Activated B cell treated with CpG ODN at 0.5 μM for 24 hours (primary cell): ENCODE results near the gene CLCNKB. TPM values are rescaled to one million over a fixed set of nuclear protein-coding genes. Genes with fewer than 3 reads are reported as not detected.

ENCODE experiments used
- ATAC-seq: fragments of 200-7000 bp; cut with Tn5 transposase; one replicate; pipeline ENCODE4 v1.10.0; 2021; ENCODE audit warnings: low read depth, mild to moderate bottlenecking, moderate library complexity
- CTCF ChIA-PET: fragments of 350-600 bp; sonication (Branson Sonifier 250); formaldehyde crosslinking; loops from one replicate; lab custom pipeline; 2021; ENCODE audit warnings: antibody characterized with exemption; lab: Charles Lee
- POLR2A ChIA-PET: fragments of 350-600 bp; sonication (Branson Sonifier 250); formaldehyde crosslinking; loops from one replicate; lab custom pipeline; 2021; ENCODE audit warnings: antibody characterized with exemption; lab: Charles Lee
- DNase-seq: peaks from one replicate; pipeline ENCODE4 v3.0.0; 2022
- H3K27ac Mint-ChIP-seq: one replicate; pipeline ENCODE4 v1.8.0; 2020; ENCODE audit warnings: mixed read lengths
- H3K27me3 Mint-ChIP-seq: one replicate; pipeline ENCODE4 v1.8.0; 2021; ENCODE audit warnings: mixed read lengths
- H3K36me3 Mint-ChIP-seq: one replicate; pipeline ENCODE4 v1.8.0; 2021; ENCODE audit warnings: low read depth, mixed read lengths
- H3K4me1 Mint-ChIP-seq: one replicate; pipeline ENCODE4 v1.8.0; 2021; ENCODE audit warnings: mixed read lengths
- H3K4me3 Mint-ChIP-seq: one replicate; pipeline ENCODE4 v1.8.0; 2020; ENCODE audit warnings: mild to moderate bottlenecking, mixed read lengths
- H3K9me3 Mint-ChIP-seq: one replicate; pipeline ENCODE4 v1.8.0; 2020; ENCODE audit warnings: mixed read lengths
- CTCF ChIP-seq: fragments of 200-600 bp; IDR thresholded peaks from one replicate; pipeline ENCODE4 v1.8.0; 2022; ENCODE audit warnings: antibody characterized with exemption, mild to moderate bottlenecking
- intact Hi-C: fragments of 100-400 bp; cut with micrococcal nuclease; formaldehyde crosslinking; loops from one replicate; pipeline ENCODE4 v1.15.1; 2024
- total RNA-seq: library from RNA; stranded (reverse); gene quantifications from 2 replicates; pipeline ENCODE4 v1.2.3, GENCODE V29; 2022

The CLCNKB gene
- not detected in 2 replicates for total RNA-seq

- no peak for TF ChIP-seq CTCF
- ATAC-seq = no peak
- no peak within 1 kb of the TSS for H3K27ac Mint-ChIP-seq
- no peak for DNase-seq
- peaks cover 10% of the 10 kb centered on the region for H3K27me3 Mint-ChIP-seq
- H3K4me3 Mint-ChIP-seq = no peak within 1 kb of the TSS
- peaks cover 2% of the 10 kb centered on the region for H3K4me1 Mint-ChIP-seq
- CTCF ChIA-PET = no interaction called here
- intact Hi-C loops = loop anchor here (1.0 kb wide), 1 partner anchor 22 kb away; no protein-coding TSS in a partner anchor
- POLR2A ChIA-PET = no interaction called here
- no peaks in the 10 kb centered on the region for H3K36me3 Mint-ChIP-seq
- H3K9me3 Mint-ChIP-seq = no peaks in the 10 kb centered on the region
Measured at GRCh38 chr1:16043521-16043920, at the start of gene CLCNKB. Gene CLCNKB, plus strand, starts transcription at chr1:16043782. Its CDS starts 711 bp downstream, at chr1:16044493.

GRCh38 chr1:15994081-15994480, 49.5 kb upstream of the CLCNKB start:
- intact Hi-C loops = loop anchor here (1.0 to 5.0 kb wide), 5 partner anchors 28 to 202 kb away; no protein-coding TSS in a partner anchor
- Mint-ChIP-seq H3K4me3 (no peak overlapping the region), H3K27me3 (no peaks in the 10 kb centered on the region), H3K9me3 (no peaks in the 10 kb centered on the region), H3K27ac (no peak overlapping the region), H3K4me1 (no peaks in the 10 kb centered on the region), H3K36me3 (no peaks in the 10 kb centered on the region)
- no peak for ATAC-seq
- POLR2A ChIA-PET = interaction anchor here (1.0 kb wide), 1 partner anchor 28 kb away, joined by 3 read pairs; no protein-coding TSS in a partner anchor
- TF ChIP-seq CTCF = no peak
- CTCF ChIA-PET = interaction anchor here (1.1 to 2.5 kb wide), 3 partner anchors 18 to 191 kb away, joined by 4 to 18 read pairs (median 4); partner anchors contain the start of gene ZBTB17
- no peak for DNase-seq

GRCh38 chr1:15994590-15995351, 48.8 kb upstream of the CLCNKB start:
- H3K27ac Mint-ChIP-seq = no peak overlapping the region

GRCh38 chr1:15997076-15997585, 46.5 kb upstream of the CLCNKB start:
- no peaks in the 10 kb centered on the region for H3K27me3 Mint-ChIP-seq
- ChIA-PET POLR2A (interaction anchor here (0.8 kb wide), 1 partner anchor 31 kb away, joined by 4 read pairs; no protein-coding TSS in a partner anchor), CTCF (interaction anchor here (1.1 kb wide), 1 partner anchor 182 kb away, joined by 4 read pairs; no protein-coding TSS in a partner anchor)
- H3K36me3 Mint-ChIP-seq = no peaks in the 10 kb centered on the region
- no peaks in the 10 kb centered on the region for H3K9me3 Mint-ChIP-seq
- no peak for TF ChIP-seq CTCF
- H3K27ac Mint-ChIP-seq = no peak overlapping the region
- no peak for DNase-seq
- H3K4me3 Mint-ChIP-seq = no peak overlapping the region
- no peak for ATAC-seq
- H3K4me1 Mint-ChIP-seq = no peaks in the 10 kb centered on the region
- intact Hi-C loops = no loop called here

More at GRCh38 chr1:15994590-15995351, 48.8 kb upstream of the CLCNKB start:
- CTCF ChIA-PET = interaction anchor here (0.7 to 2.5 kb wide), 8 partner anchors 18 to 203 kb away, joined by 3 to 18 read pairs (median 4); partner anchors contain the start of gene ZBTB17
- Mint-ChIP-seq H3K9me3 (no peaks in the 10 kb centered on the region), H3K36me3 (no peaks in the 10 kb centered on the region), H3K4me3 (no peak overlapping the region), H3K27me3 (no peaks in the 10 kb centered on the region), H3K4me1 (no peaks in the 10 kb centered on the region)
- intact Hi-C loops = loop anchor here (1.0 to 5.0 kb wide), 5 partner anchors 28 to 202 kb away; no protein-coding TSS in a partner anchor
- POLR2A ChIA-PET = interaction anchor here (0.6 to 1.0 kb wide), 3 partner anchors 29 to 178 kb away, joined by 3 to 9 read pairs (median 3); no protein-coding TSS in a partner anchor
- ATAC-seq = peak; percentile 94
- TF ChIP-seq CTCF = no peak
- no peak for DNase-seq
